Measurements from ENCODE around the gene RAB44. TPM values are rescaled to one million over a fixed set of nuclear protein-coding genes. Genes with fewer than 3 reads are reported as not detected.

The RAB44 gene
- total and polyA plus RNA-seq, 2 of the 13 experiments (the other 11 are each of a cell fraction or from before 2014, with no cell fraction given): not detected

GRCh38 chr6:36659271-36659670 lies 38.4 kb upstream of the RAB44 start:
- FAIRE-seq (no peak), DNase-seq (ENCODE audit: low spot score) (no peak), ATAC-seq (no peak)
- Histone ChIP-seq H3K79me2 (ENCODE audit: insufficient read depth, low read length) (no peaks in the 10 kb centered on the region), H3K4me1 (ENCODE audit: insufficient read depth, low read length) (peaks cover 27% of the 10 kb centered on the region), H3K4me2 (ENCODE audit: low read depth, low read length) (no peak overlapping the region), H3K27ac (ENCODE audit: extremely low read length, insufficient read depth, low read length) (no peak overlapping the region), H3K4me3 (replicated peaks in 1 of 3; ENCODE audit: insufficient read depth in 1 of 3, low read depth in 2 of 3, low read length in 3 of 3) (no peak overlapping the region), H3K36me3 (replicated peaks in 1 of 2; ENCODE audit: control insufficient read depth in 1 of 2, insufficient read depth in 2 of 2, low read length in 2 of 2) (no peaks in the 10 kb centered on the region), H3K27me3 (ENCODE audit: control insufficient read depth in 1 of 2, insufficient read depth in 2 of 2, low read length in 2 of 2) (peaks cover 0 to 54% of the 10 kb centered on the region in 2 experiments; a peak in 3 of 5 replicates), H4K20me1 (ENCODE audit: insufficient read depth, low read length) (no peaks in the 10 kb centered on the region), H3K9me3 (ENCODE audit: low read length) (no peaks in the 10 kb centered on the region), H2AFZ (ENCODE audit: low read length) (no peak overlapping the region), H3K9ac (ENCODE audit: insufficient read depth, low read depth, low read length) (no peak overlapping the region)
- intact Hi-C loops (cut with micrococcal nuclease; ENCODE audit: unreplicated experiment): no loop called here
- no peak for TF ChIP-seq ZNF383 (CRISPR knock-in tag; IDR thresholded peaks at IDR 0.05; ENCODE audit: borderline replicate concordance)
- TF ChIP-seq CCDC6 (CRISPR knock-in tag; IDR thresholded peaks at IDR 0.05): no peak
- TF ChIP-seq ONECUT2 (CRISPR knock-in tag; IDR thresholded peaks at IDR 0.05): no peak
- TF ChIP-seq ATRX (CRISPR knock-in tag; IDR thresholded peaks at IDR 0.05; ENCODE audit: borderline replicate concordance): no peak
- TF ChIP-seq THAP8 (CRISPR knock-in tag; IDR thresholded peaks at IDR 0.05; ENCODE audit: borderline replicate concordance): no peak
- no peak for TF ChIP-seq SNAI1 (CRISPR knock-in tag; IDR thresholded peaks at IDR 0.05; ENCODE audit: borderline replicate concordance)
- TF ChIP-seq RFXAP (CRISPR knock-in tag; IDR thresholded peaks at IDR 0.05; ENCODE audit: borderline replicate concordance): no peak
- no peak for TF ChIP-seq NONO (IDR thresholded peaks at IDR 0.05)
- TF ChIP-seq NONO (CRISPR knock-in tag; conservative IDR thresholded peaks at IDR 0.05): no peak
- 8% methylated on average over 1 of the region's 1 CpG for WGBS (ENCODE audit: low lambda C conversion rate)
- no TSS peak for BruUV-seq (replicated peaks)
- POLR2A ChIA-PET: no interaction called here
- CTCF ChIA-PET (ENCODE audit: low intra/inter-chr PET ratio, low total read pairs): no interaction called here
- in situ Hi-C loops (cut with HindIII; ENCODE audit: extremely low pct_ligation_motif_present, low pct_unique_long_range_greater_than_20kb): no loop called here
